Hematopoietic multipotent progenitor cell treated with erythropoietin and hydrocortisone succinate and interleukin-3 and kit ligand, for 15 days (in vitro differentiated cells): ENCODE measurements around the gene SLX4IP.

ENCODE experiments used
- DNase-seq: peaks from one replicate; pipeline ENCODE4 v3.0.0-alpha.2; 2015; ENCODE audit warnings: low spot score

The SLX4IP gene

GRCh38 chr20:10666221-10667076, 231.3 kb downstream of the SLX4IP start:
- DNase-seq, result no peak

- DNase-seq, result no peak
Measured at GRCh38 chr20:10667077-10667401, 231.9 kb downstream of the SLX4IP start.

- DNase-seq, result no peak
Measured at GRCh38 chr20:10667560-10668167, 232.6 kb downstream of the SLX4IP start.

- DNase-seq, result no peak
Measured at GRCh38 chr20:10668677-10669368, 233.7 kb downstream of the SLX4IP start.

- no peak for DNase-seq
Measured at GRCh38 chr20:10669843-10670446, 234.8 kb downstream of the SLX4IP start.

GRCh38 chr20:10670501-10671220, 235.6 kb downstream of the SLX4IP start:
- no peak for DNase-seq

- peak; percentile 42 for DNase-seq
Measured at GRCh38 chr20:10671221-10671918, 236.3 kb downstream of the SLX4IP start.

GRCh38 chr20:10671919-10672623, 237.0 kb downstream of the SLX4IP start:
- peak; percentile 7 for DNase-seq

- peak; percentile 4 for DNase-seq
Measured at GRCh38 chr20:10672624-10673127, 237.6 kb downstream of the SLX4IP start.

- DNase-seq, result peak; percentile 7
Measured at GRCh38 chr20:10673176-10673841, 238.2 kb downstream of the SLX4IP start.

- peak; percentile 70 for DNase-seq
Measured at GRCh38 chr20:10673842-10674683, 239.0 kb downstream of the SLX4IP start, which contains the start of gene JAG1. Gene JAG1 (minus strand): TSS chr20:10673999. CDS start chr20:10673530, 469 bp downstream.

- DNase-seq, result peak; percentile 33
Measured at GRCh38 chr20:10674684-10675449, 239.8 kb downstream of the SLX4IP start.

- no peak for DNase-seq
Measured at GRCh38 chr20:10675450-10675848, 240.3 kb downstream of the SLX4IP start.

- DNase-seq, result no peak
Measured at GRCh38 chr20:10676518-10676917, 241.4 kb downstream of the SLX4IP start.
